Osteoblast (primary cell): ENCODE measurements around the gene DELE1. TPM values are rescaled to one million over a fixed set of nuclear protein-coding genes. Genes with fewer than 3 reads are reported as not detected.

ENCODE experiments used
- DNase-seq: peaks from one replicate; pipeline ENCODE4 v3.0.0; 2011; ENCODE audit warnings: low spot score, mixed read lengths; ENCODE audit not compliant: insufficient read length; ENCODE audit errors: missing footprints
- H2AFZ ChIP-seq: 2 replicates; pipeline ENCODE4 v1.6.0; 2011; ENCODE audit warnings: mild to moderate bottlenecking, low read length
- H3K27ac ChIP-seq: 2 replicates; pipeline ENCODE4 v1.5.1; 2011; ENCODE audit warnings: mild to moderate bottlenecking, low read depth, low read length, moderate library complexity
- H3K27me3 ChIP-seq: 2 replicates; pipeline ENCODE4 v1.6.0; 2012; ENCODE audit warnings: mild to moderate bottlenecking, control low read depth, inconsistent platforms, low read length, moderate library complexity; ENCODE audit not compliant: insufficient read depth
- H3K36me3 ChIP-seq: 2 replicates; pipeline ENCODE4 v1.5.1; 2011; ENCODE audit warnings: mild to moderate bottlenecking, low read length, control low read depth, moderate library complexity; ENCODE audit not compliant: insufficient read depth
- H3K4me1 ChIP-seq: 2 replicates; pipeline ENCODE4 v1.5.1; 2011; ENCODE audit warnings: mild to moderate bottlenecking, low read length, control low read depth, moderate library complexity; ENCODE audit not compliant: insufficient read depth
- H3K4me2 ChIP-seq: 2 replicates; pipeline ENCODE4 v1.6.0; 2011; ENCODE audit warnings: mild to moderate bottlenecking, low read length; ENCODE audit not compliant: insufficient read depth
- H3K4me3 ChIP-seq: fragments of 200-600 bp; sonication (generic); 3 replicates; pipeline ENCODE4 v1.5.1; 2012; ENCODE audit warnings: mild to moderate bottlenecking, low read length, inconsistent platforms; ENCODE audit not compliant: insufficient read depth
- H3K79me2 ChIP-seq: 2 replicates; pipeline ENCODE4 v1.6.0; 2012; ENCODE audit warnings: mild to moderate bottlenecking, low read length, control low read depth, inconsistent platforms; ENCODE audit not compliant: insufficient read depth
- H3K9me3 ChIP-seq: 2 replicates; pipeline ENCODE4 v1.5.1; 2011; ENCODE audit warnings: low read depth, low read length, control low read depth
- H4K20me1 ChIP-seq: 2 replicates; pipeline ENCODE4 v1.6.0; 2012; ENCODE audit warnings: mild to moderate bottlenecking, low read length, control low read depth; ENCODE audit not compliant: insufficient read depth
- total RNA-seq: library from RNA; depleted of rRNA; stranded (reverse); fragments of >200 nt; gene quantifications from 2 replicates; pipeline ENCODE4 v1.2.3, GENCODE V29; 2012
- TF ChIP-seq, protein P1 (sequence below): IDR thresholded peaks from 2 replicates; pipeline ENCODE4 v1.5.1; 2011; ENCODE audit warnings: mild to moderate bottlenecking, low read depth, low read length, moderate library complexity; ENCODE audit errors: extremely low read depth

DELE1 gene
- total RNA-seq, 1 donor = 52.1 TPM

DNA sequence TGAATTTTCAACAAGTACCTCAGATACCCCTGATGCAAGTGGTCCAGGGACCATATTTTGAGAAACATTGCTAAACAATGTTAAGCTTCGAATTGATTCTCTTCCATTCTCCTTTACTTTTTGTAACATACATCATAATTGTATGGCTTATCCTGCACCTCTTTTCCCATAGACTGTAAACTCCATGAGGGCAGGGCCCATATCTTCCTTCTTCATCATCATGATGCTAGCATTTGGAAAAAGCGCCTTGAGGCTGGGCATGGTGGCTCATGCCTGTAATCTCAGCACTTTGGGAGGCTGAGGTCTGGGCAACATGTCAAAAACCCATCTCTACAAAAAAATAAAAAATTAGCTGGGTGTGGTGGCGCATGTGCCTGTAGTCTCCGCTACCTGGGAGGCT lies 14.5 kb upstream of the DELE1 start:
- TF ChIP-seq, protein P1, sequence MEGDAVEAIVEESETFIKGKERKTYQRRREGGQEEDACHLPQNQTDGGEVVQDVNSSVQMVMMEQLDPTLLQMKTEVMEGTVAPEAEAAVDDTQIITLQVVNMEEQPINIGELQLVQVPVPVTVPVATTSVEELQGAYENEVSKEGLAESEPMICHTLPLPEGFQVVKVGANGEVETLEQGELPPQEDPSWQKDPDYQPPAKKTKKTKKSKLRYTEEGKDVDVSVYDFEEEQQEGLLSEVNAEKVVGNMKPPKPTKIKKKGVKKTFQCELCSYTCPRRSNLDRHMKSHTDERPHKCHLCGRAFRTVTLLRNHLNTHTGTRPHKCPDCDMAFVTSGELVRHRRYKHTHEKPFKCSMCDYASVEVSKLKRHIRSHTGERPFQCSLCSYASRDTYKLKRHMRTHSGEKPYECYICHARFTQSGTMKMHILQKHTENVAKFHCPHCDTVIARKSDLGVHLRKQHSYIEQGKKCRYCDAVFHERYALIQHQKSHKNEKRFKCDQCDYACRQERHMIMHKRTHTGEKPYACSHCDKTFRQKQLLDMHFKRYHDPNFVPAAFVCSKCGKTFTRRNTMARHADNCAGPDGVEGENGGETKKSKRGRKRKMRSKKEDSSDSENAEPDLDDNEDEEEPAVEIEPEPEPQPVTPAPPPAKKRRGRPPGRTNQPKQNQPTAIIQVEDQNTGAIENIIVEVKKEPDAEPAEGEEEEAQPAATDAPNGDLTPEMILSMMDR = no peak
- Histone ChIP-seq H3K4me1 (peaks cover 11% of the 10 kb centered on the region), H3K36me3 (no peaks in the 10 kb centered on the region), H3K9me3 (no peaks in the 10 kb centered on the region), H3K27me3 (peaks cover 19% of the 10 kb centered on the region), H3K79me2 (no peaks in the 10 kb centered on the region), H4K20me1 (no peaks in the 10 kb centered on the region), H2AFZ (no peak overlapping the region), H3K4me2 (no peak overlapping the region), H3K27ac (no peak overlapping the region), H3K4me3 (no peak overlapping the region)
- DNase-seq = no peak

DNA sequence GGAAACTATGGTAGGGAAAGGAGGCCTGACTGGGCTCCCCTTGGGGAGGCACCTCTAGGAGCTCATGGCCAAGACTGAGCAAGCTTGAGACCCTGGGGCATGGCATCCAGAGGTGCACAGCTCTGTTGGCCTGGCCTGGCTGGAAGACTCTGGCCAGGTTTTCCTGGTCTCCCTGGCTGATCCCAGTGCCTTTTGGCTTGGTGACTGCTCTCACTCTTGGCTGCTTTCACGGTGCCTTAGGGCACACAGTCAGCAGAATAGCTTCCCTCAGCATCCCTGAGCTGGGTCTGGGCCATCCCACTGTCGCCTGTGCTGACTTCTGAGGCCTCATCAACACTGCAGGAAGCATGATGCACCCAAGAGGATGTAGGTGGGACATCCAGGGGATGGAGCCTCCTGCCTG lies 13.4 kb upstream of the DELE1 start:
- Histone ChIP-seq H3K4me1 (peaks cover 11% of the 10 kb centered on the region), H4K20me1 (no peaks in the 10 kb centered on the region), H3K9me3 (no peaks in the 10 kb centered on the region), H3K36me3 (no peaks in the 10 kb centered on the region), H3K79me2 (no peaks in the 10 kb centered on the region), H3K27me3 (peaks cover 24% of the 10 kb centered on the region), H3K4me3 (no peak overlapping the region), H2AFZ (no peak overlapping the region), H3K4me2 (no peak overlapping the region), H3K27ac (no peak overlapping the region)
- no peak for DNase-seq
- TF ChIP-seq, protein P1 = no peak

DNA sequence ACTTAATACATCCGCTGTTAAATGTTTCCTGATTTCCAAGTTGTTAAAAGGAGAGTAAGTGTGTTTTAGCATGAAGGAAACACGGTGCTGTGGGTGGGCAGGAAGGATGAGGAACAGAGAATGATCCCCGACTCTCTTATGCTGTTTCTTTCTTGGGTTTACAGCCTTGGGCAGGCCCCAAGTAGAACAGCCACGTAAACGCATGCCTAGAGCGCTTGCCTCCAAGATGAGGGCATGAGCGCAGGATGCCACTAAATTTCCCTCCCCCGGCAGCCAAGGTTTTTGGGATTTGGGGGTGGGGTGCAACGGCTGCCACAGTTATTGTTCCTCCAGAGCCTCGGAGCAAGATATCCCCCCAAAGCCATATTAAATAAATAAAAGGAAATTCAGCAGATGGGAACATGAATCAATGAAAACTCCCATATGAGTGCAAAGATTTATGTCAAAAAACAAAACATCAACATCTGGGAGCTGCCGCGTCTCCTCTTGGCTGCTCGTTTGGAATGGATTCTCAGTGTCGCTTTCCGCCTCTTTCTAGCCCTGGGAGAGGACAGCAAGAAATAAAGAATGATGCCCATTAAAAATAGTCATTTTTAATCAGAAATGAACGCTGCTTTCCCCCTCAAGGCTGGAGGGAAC lies 10.0 kb upstream of the DELE1 start:
- no peak for DNase-seq
- Histone ChIP-seq H3K4me2 (peak overlapping the region; percentile 93), H3K27me3 (peaks cover 36% of the 10 kb centered on the region), H3K4me1 (peaks cover 11% of the 10 kb centered on the region), H3K9me3 (no peaks in the 10 kb centered on the region), H4K20me1 (no peaks in the 10 kb centered on the region), H3K27ac (no peak overlapping the region), H2AFZ (peak overlapping the region; percentile 83), H3K4me3 (peak overlapping the region; percentile 66), H3K79me2 (no peaks in the 10 kb centered on the region), H3K36me3 (no peaks in the 10 kb centered on the region)
- TF ChIP-seq, protein P1 = no peak

DNA sequence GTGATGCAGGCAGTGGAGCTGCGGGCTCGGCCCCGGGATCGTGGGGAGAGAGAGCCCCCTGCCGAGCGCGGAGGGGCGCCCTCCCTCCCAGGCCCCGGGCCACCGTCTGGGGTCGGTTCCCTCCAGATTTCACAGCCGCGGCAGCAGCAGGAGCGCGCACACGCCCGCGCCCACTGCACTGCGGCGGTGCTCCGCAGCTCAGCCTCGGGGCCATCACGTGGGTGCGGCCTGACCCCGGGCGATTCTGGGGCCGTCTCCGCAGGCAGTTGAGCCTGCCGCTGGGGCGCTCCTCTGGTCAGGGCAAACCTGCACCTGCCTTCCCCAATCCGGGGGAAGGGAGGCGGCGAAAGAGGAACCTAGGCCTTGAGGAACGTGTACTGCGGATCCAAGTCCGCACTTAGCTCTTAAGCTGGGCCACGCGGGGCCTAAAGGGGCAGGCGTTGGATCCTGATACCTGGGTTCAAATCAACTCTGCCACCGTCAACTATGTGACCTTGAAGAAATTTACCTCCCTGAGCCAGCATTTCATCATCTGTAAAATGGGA lies 9.4 kb upstream of the DELE1 start:
- H2AFZ ChIP-seq = peak overlapping the region; percentile 83
- no peaks in the 10 kb centered on the region for H3K9me3 ChIP-seq
- H3K27ac ChIP-seq = no peak overlapping the region
- TF ChIP-seq, protein P1 = no peak
- H3K36me3 ChIP-seq = no peaks in the 10 kb centered on the region
- peak overlapping the region; percentile 66 for H3K4me3 ChIP-seq
- H3K79me2 ChIP-seq = no peaks in the 10 kb centered on the region
- peaks cover 36% of the 10 kb centered on the region for H3K27me3 ChIP-seq
- peak overlapping the region; percentile 93 for H3K4me2 ChIP-seq
- peak; percentile 87 for DNase-seq
- H3K4me1 ChIP-seq = peaks cover 8% of the 10 kb centered on the region
- no peaks in the 10 kb centered on the region for H4K20me1 ChIP-seq
